Heart right ventricle (tissue), 16 donors: Measurements from ENCODE around the gene KRTAP10-1. TPM values are rescaled to one million over a fixed set of nuclear protein-coding genes. Genes with fewer than 3 reads are reported as not detected.
"Not testable (repeated sequence)": the region's sequence is repeated elsewhere in the genome, so short reads cannot be mapped to it uniquely, and the experiment has no call there.

Experiments used
- ATAC-seq, 8 donors: fragments of 200-7000 bp; cut with Tn5 transposase; one replicate each; pipeline ENCODE4 v1.9.1; 2020; ENCODE audit warnings: mild to moderate bottlenecking in 8 of 8, moderate library complexity in 8 of 8, moderate number of reproducible peaks in 1 of 8
- DNase-seq, 2 donors: peaks; one replicate each; pipeline ENCODE4 v3.0.0-alpha.2; 2020
- H3K27ac ChIP-seq, 10 donors: fragments of 200-600 bp; sonication (generic) in 2 of 10; one replicate each; pipeline versions ENCODE4 v1.5.0 to v1.8.0; 2020 to 2022; ENCODE audit warnings: mild to moderate bottlenecking in 3 of 10
- H3K27me3 ChIP-seq, 7 donors: fragments of 200-600 bp; one replicate each; pipeline ENCODE4 v1.8.0; 2021 to 2022; ENCODE audit warnings: mild to moderate bottlenecking in 2 of 7
- H3K36me3 ChIP-seq, 9 donors: fragments of 200-600 bp; sonication (generic) in 1 of 9; one replicate each; pipeline versions ENCODE4 v1.5.0 to v1.8.0; 2020 to 2022; ENCODE audit warnings: mild to moderate bottlenecking in 2 of 9
- H3K4me1 ChIP-seq, 9 donors: fragments of 200-600 bp; sonication (generic) in 1 of 9; one replicate each; pipeline versions ENCODE4 v1.5.0 to v1.8.0; 2020 to 2022; ENCODE audit warnings: mild to moderate bottlenecking in 4 of 9
- H3K4me3 ChIP-seq, 10 donors: fragments of 200-600 bp; sonication (generic) in 2 of 10; one replicate each; pipeline versions ENCODE4 v1.5.0 to v1.8.0; 2020 to 2022; ENCODE audit warnings: mild to moderate bottlenecking in 7 of 10, moderate library complexity in 2 of 10
- H3K9me3 ChIP-seq, 11 donors: fragments of 200-600 bp in 10 of 11; sonication (generic) in 2 of 11; one replicate each; pipeline versions ENCODE4 v1.5.0 to v1.8.0; 2013 to 2022; ENCODE audit warnings: mild to moderate bottlenecking in 2 of 11, control low read depth in 1 of 11, moderate library complexity in 1 of 11
- CTCF ChIP-seq, 9 donors: fragments of 200-600 bp; sonication (generic) in 2 of 9; IDR thresholded peaks; one replicate each; pipeline versions ENCODE4 v1.5.0 to v1.8.0; 2021 to 2022; ENCODE audit warnings: antibody characterized with exemption in 9 of 9, mild to moderate bottlenecking in 5 of 9, moderate library complexity in 1 of 9
- WGBS, 2 donors: extraction: QIAGEN DNeasy Blood & Tissue Kit; methylation state at CpG; one replicate each; pipeline ENCODE4 v1.1.7; 2013; ENCODE audit warnings: inconsistent platforms in 1 of 2; 5-methylcytosine and 5-hydroxymethylcytosine counted together
- intact Hi-C, 10 donors: fragments of 100-400 bp; cut with DNase I; formaldehyde crosslinking; loops; one replicate each; pipeline versions ENCODE4 v1.11.1 to v1.14.2; 2022
- polyA plus RNA-seq, 2 donors: library from polyadenylated mRNA; stranded (reverse); fragments of 200-250 nt; gene quantifications; one replicate each; pipeline ENCODE4 v1.2.3, GENCODE V29; 2013
- total RNA-seq, 10 donors: library from RNA; stranded (reverse); fragmentation: NEBNext Ultra II Directional in 3 of 10; extraction: Animal tissue kit (Norgen Biotek cat#: 25700) in 3 of 10; gene quantifications; one replicate each; pipeline versions ENCODE4 v1.2.1 to v1.2.4, GENCODE V29; 2021 to 2023
- donor health status: Arrhythmogenic right ventricular cardiomyopathy.
- donor health status: ischemic (EF 13 %, LVEDD 7.1; RV severe dilation, severe dysfunction).
- donor health status: healthy with polysubstance abuse.
- donor health status: DM: no; HTN: yes; CAD: no.
- donor health status: DM: no; HTN: no; CAD: no.
- donor health status: ischemic (EF 25% LVEDD 6.9; RV normal size, moderate dysfunction).
- donor health status: ischemic (EF 25% LVEDD 5.7; RV mildly dilated, moderate dysfunction).
- donor health status: healthy.
- donor health status: DM: yes; HTN: yes; CAD: no.
- donor health status: Ischemic cardiomyopathy.
- donor health status: ischemic (EF 35%, LVEDD 5.7; RV mildly dilated, moderate dysfunction).
- donor health status: nonischemic (EF 11% LVEDD 7.7; RV severe dilation, severe dysfunction).
- donor health status: DM: yes; HTN: yes; CAD: no.
- donor health status: PGD.
- donor health status: ischemic (EF 29% LVEDD 5.4; RV normal size, mild dysfunction).
- donor health status: nonischemic (EF 23%, LVEDD 6.1; RV moderate dilation, normal function).

KRTAP10-1 gene
- total and polyA plus RNA-seq, 12 donors = not detected

GRCh38 chr21:44574457-44575306 is 34.7 kb upstream of the KRTAP10-1 start:
- no peak for TF ChIP-seq CTCF (IDR thresholded peaks at IDR 0.05)
- H3K4me3 ChIP-seq = no peak overlapping the region
- intact Hi-C loops = no loop called here
- H3K27me3 ChIP-seq = peaks cover 0 to 27% (median 0%) of the 10 kb centered on the region in 7 donors
- H3K36me3 ChIP-seq = no peaks in the 10 kb centered on the region
- 41% methylated on average over 21 of the region's 21 CpGs for whole genome bisulfite sequencing, 2 donors
- DNase-seq (no peak), ATAC-seq (no peak)
- H3K4me1 ChIP-seq = no peaks in the 10 kb centered on the region
- peaks cover 0 to 38% (median 14%) of the 10 kb centered on the region in 11 donors for H3K9me3 ChIP-seq
- H3K27ac ChIP-seq = no peak overlapping the region

- H3K27me3 ChIP-seq = peaks cover 0 to 22% (median 0%) of the 10 kb centered on the region in 7 donors
- intact Hi-C loops, H3K36me3 ChIP-seq, H3K4me1 ChIP-seq, H3K27ac ChIP-seq, H3K4me3 ChIP-seq, DNase-seq: not testable (repeated sequence)
- H3K9me3 ChIP-seq = peaks cover 0 to 38% (median 14%) of the 10 kb centered on the region in 11 donors
- 60 to 68% methylated on average over 19 to 22 of the region's 25 CpGs for WGBS, 2 donors
- peak in 1 of 8 donors; percentile 61 for ATAC-seq
These were observed 33.8 kb upstream of the KRTAP10-1 start, which contains the start of gene KRTAP10-4 for GRCh38 chr21:44573630-44574456. KRTAP10-4 (plus strand) TSS chr21:44573729; CDS start chr21:44573759, 30 bp downstream.

- no peaks in the 10 kb centered on the region for H3K4me1 ChIP-seq
- intact Hi-C loops = no loop called here
- no peak for ATAC-seq
- H3K27me3 ChIP-seq = peaks cover 0 to 29% (median 0%) of the 10 kb centered on the region in 7 donors
- no peak overlapping the region for H3K4me3 ChIP-seq
- TF ChIP-seq CTCF (IDR thresholded peaks at IDR 0.05) = no peak
- 81 to 83% methylated on average over 15 of the region's 15 CpGs for WGBS, 2 donors
- DNase-seq = no peak
- H3K36me3 ChIP-seq = no peaks in the 10 kb centered on the region
- H3K27ac ChIP-seq = no peak overlapping the region
- peaks cover 0 to 37% (median 14%) of the 10 kb centered on the region in 11 donors for H3K9me3 ChIP-seq
These were observed 33.1 kb upstream of the KRTAP10-1 start for GRCh38 chr21:44572959-44573583.

- no peak for ATAC-seq
- H3K4me1 ChIP-seq = no peaks in the 10 kb centered on the region
- peaks cover 0 to 30% (median 0%) of the 10 kb centered on the region in 7 donors for H3K27me3 ChIP-seq
- no peak overlapping the region for H3K27ac ChIP-seq
- no peaks in the 10 kb centered on the region for H3K36me3 ChIP-seq
- no peak for TF ChIP-seq CTCF (IDR thresholded peaks at IDR 0.05)
- WGBS, 2 donors = 88 to 92% methylated on average over 40 of the region's 40 CpGs
- intact Hi-C loops = no loop called here
- no peak overlapping the region for H3K4me3 ChIP-seq
- no peak for DNase-seq
- peaks cover 0 to 27% (median 7%) of the 10 kb centered on the region in 11 donors for H3K9me3 ChIP-seq
These were observed 32.1 kb upstream of the KRTAP10-1 start for GRCh38 chr21:44571844-44572782.
